KMS-11 (cell line): Measurements from ENCODE around the gene FAM120B.

Experiments used
- H2AFZ ChIP-seq: fragments of 200-600 bp; sonication (generic); 2 replicates; pipeline ENCODE4 v1.6.1; 2016; ENCODE audit warnings: antibody characterized with exemption, mixed run types, low read depth
- H3K27ac ChIP-seq: fragments of 200-600 bp; sonication (generic); 2 replicates; pipeline ENCODE4 v1.6.1; 2016; ENCODE audit warnings: mild to moderate bottlenecking, mixed run types
- H3K27me3 ChIP-seq: fragments of 200-600 bp; sonication (generic); 2 replicates; pipeline ENCODE4 v1.6.1; 2017; ENCODE audit warnings: mild to moderate bottlenecking, low read depth, mixed run types, moderate library complexity; ENCODE audit not compliant: insufficient read depth
- H3K36me3 ChIP-seq: fragments of 200-600 bp; sonication (generic); 2 replicates; pipeline ENCODE4 v1.6.1; 2017; ENCODE audit warnings: mild to moderate bottlenecking, mixed run types; ENCODE audit not compliant: insufficient read depth
- H3K4me1 ChIP-seq: fragments of 200-600 bp; sonication (generic); 2 replicates; pipeline ENCODE4 v1.6.1; 2016; ENCODE audit warnings: mild to moderate bottlenecking, low read depth, mixed run types; ENCODE audit not compliant: poor library complexity, severe bottlenecking
- H3K4me2 ChIP-seq: fragments of 200-600 bp; sonication (generic); 2 replicates; pipeline ENCODE4 v1.7.0; 2016; ENCODE audit warnings: mild to moderate bottlenecking, mixed run types
- H3K4me3 ChIP-seq: fragments of 200-600 bp; sonication (generic); IDR thresholded peaks from 2 replicates; pipeline ENCODE4 v1.6.1; 2017; ENCODE audit warnings: low read depth, low read length, mixed read lengths; ENCODE audit not compliant: insufficient read depth
- H3K79me2 ChIP-seq: fragments of 200-600 bp; sonication (generic); 2 replicates; pipeline ENCODE4 v1.6.1; 2016; ENCODE audit warnings: low read depth, mixed run types; ENCODE audit not compliant: insufficient read depth
- H3K9ac ChIP-seq: fragments of 200-600 bp; sonication (generic); 2 replicates; pipeline ENCODE4 v1.6.1; 2016; ENCODE audit warnings: mild to moderate bottlenecking, mixed run types
- H4K20me1 ChIP-seq: fragments of 200-600 bp; sonication (generic); 2 replicates; pipeline ENCODE4 v1.6.1; 2016; ENCODE audit warnings: mild to moderate bottlenecking, mixed run types; ENCODE audit not compliant: insufficient read depth
- TF ChIP-seq, protein P1 (sequence below): fragments of 200-600 bp; sonication (generic); conservative IDR thresholded peaks from 2 replicates; pipeline ENCODE4 v1.6.1; 2017; ENCODE audit warnings: low read depth, mild to moderate bottlenecking, antibody characterized with exemption, low read length, moderate library complexity, mixed read lengths

FAM120B gene

DNA sequence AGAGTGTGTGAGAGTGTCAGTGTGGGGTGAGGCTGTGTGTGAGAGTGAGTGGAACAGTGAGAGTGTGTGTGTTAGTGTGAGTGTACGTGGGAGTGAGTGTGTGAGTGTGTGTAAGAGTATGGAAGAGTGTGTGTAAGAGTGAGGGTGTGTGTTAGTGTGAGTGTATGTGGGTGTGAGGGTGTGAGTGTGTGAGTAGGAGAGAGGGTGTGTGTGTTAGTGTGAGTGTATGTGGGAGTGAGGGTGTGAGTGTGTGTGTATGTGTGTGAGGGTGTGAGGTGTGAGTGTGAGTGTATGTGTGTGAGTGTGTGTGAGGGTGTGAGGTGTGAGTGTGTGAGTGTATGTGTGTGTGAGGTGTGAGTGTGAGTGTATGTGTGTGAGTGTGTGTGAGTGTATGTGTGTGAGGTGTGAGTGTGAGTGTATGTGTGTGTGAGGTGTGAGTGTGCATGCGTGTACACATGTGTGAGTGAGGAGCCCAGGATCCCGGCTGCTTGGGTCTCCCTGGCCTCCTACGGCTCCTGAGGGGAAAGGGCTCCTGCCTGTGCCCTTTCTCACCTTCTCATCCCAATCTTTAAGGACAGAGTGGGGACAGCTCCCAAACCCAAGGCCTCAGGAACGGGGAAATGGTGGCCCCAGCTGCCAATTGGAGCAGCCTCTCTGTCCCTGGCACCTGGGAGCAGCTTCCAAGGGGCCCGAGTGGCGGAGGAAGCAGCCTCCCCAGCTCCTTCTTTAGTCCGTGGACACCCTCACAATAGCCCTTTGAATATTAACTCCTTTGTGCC, 146.4 kb downstream of the FAM120B start:
- Histone ChIP-seq H3K27me3 (no peaks in the 10 kb centered on the region), H4K20me1 (no peaks in the 10 kb centered on the region), H3K4me1 (no peaks in the 10 kb centered on the region), H3K79me2 (no peaks in the 10 kb centered on the region), H3K9ac (no peak overlapping the region), H3K36me3 (no peaks in the 10 kb centered on the region), H3K27ac (no peak overlapping the region), H3K4me2 (no peak overlapping the region), H2AFZ (no peak overlapping the region), H3K4me3 (no peak overlapping the region)
- TF ChIP-seq, protein P1, sequence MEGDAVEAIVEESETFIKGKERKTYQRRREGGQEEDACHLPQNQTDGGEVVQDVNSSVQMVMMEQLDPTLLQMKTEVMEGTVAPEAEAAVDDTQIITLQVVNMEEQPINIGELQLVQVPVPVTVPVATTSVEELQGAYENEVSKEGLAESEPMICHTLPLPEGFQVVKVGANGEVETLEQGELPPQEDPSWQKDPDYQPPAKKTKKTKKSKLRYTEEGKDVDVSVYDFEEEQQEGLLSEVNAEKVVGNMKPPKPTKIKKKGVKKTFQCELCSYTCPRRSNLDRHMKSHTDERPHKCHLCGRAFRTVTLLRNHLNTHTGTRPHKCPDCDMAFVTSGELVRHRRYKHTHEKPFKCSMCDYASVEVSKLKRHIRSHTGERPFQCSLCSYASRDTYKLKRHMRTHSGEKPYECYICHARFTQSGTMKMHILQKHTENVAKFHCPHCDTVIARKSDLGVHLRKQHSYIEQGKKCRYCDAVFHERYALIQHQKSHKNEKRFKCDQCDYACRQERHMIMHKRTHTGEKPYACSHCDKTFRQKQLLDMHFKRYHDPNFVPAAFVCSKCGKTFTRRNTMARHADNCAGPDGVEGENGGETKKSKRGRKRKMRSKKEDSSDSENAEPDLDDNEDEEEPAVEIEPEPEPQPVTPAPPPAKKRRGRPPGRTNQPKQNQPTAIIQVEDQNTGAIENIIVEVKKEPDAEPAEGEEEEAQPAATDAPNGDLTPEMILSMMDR, result no peak

DNA sequence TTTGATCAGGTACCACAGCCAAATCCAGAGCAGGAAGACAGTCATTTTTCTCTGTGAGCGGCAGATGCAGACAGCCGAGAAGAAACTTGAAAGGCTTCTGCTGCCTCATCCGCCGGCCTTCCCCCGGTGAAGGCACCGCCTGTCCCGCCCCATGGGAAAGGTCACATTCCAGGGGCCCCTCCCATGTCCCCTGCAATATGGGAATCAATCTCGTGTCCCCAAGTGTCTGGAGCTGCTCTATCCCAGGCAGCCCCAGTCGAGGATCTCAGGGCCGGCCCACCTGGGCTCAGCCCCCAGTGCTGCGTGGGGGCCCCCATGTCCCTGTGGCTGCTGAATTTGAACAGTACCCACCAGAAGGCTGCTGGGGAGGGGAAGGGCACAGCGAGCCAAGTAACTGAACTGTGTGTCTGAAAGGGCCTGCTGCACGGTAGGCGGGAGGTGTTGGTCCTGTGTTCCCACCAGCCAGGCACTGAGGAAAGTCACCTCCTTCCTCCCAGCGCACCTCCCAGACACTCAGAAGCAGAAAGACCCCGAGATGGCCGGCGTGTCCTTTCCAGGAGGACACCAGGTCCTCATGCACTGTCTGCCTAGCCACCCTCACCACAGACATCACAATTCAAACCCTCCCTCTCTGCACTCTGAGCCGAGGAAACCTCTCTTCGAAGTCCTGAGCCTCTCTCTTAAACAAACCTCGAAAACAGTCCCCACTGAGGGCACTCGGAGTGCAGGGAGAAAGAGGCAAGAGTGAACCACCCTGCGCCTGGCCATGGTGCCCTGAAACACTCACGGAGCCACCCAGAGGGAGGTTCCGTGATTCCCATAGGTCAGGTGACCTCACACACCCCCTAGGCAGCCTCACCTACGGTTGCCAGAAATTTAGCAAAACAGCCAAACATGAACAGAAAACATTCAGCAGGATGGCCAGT, 147.3 kb downstream of the FAM120B start:
- H3K79me2 ChIP-seq, result no peaks in the 10 kb centered on the region
- TF ChIP-seq, protein P1, result no peak
- no peaks in the 10 kb centered on the region for H3K4me1 ChIP-seq
- H3K4me2 ChIP-seq, result no peak overlapping the region
- no peaks in the 10 kb centered on the region for H4K20me1 ChIP-seq
- H3K4me3 ChIP-seq, result no peak overlapping the region
- H3K9ac ChIP-seq, result no peak overlapping the region
- no peaks in the 10 kb centered on the region for H3K36me3 ChIP-seq
- H2AFZ ChIP-seq, result no peak overlapping the region
- H3K27ac ChIP-seq, result no peak overlapping the region
- H3K27me3 ChIP-seq, result no peaks in the 10 kb centered on the region

GRCh38 chr6:170454512-170455285, 148.1 kb downstream of the FAM120B start:
- Histone ChIP-seq H3K27me3 (no peaks in the 10 kb centered on the region), H3K79me2 (no peaks in the 10 kb centered on the region), H3K9ac (no peak overlapping the region), H3K4me3 (no peak overlapping the region), H3K4me1 (no peaks in the 10 kb centered on the region), H3K36me3 (no peaks in the 10 kb centered on the region), H2AFZ (no peak overlapping the region), H3K4me2 (no peak overlapping the region), H3K27ac (no peak overlapping the region), H4K20me1 (no peaks in the 10 kb centered on the region)
- TF ChIP-seq, protein P1, result no peak

- H3K9ac ChIP-seq, result no peak overlapping the region
- H3K4me1 ChIP-seq, result no peaks in the 10 kb centered on the region
- H3K4me3 ChIP-seq, result no peak overlapping the region
- H3K4me2 ChIP-seq, result no peak overlapping the region
- TF ChIP-seq, protein P1, result no peak
- no peaks in the 10 kb centered on the region for H3K36me3 ChIP-seq
- no peaks in the 10 kb centered on the region for H3K79me2 ChIP-seq
- H3K27me3 ChIP-seq, result no peaks in the 10 kb centered on the region
- H2AFZ ChIP-seq, result no peak overlapping the region
- no peak overlapping the region for H3K27ac ChIP-seq
- H4K20me1 ChIP-seq, result no peaks in the 10 kb centered on the region
Observed at GRCh38 chr6:170455335-170455979, 148.9 kb downstream of the FAM120B start.
